ENCODE measurements around the gene ASPM. TPM values are rescaled to one million over a fixed set of nuclear protein-coding genes. Genes with fewer than 3 reads are reported as not detected.

ASPM gene
- total and polyA plus RNA-seq, 7 donors, result 0.03 to 0.24 (median 0.12) TPM; not detected in 1

GRCh38 chr1:197174818-197175217 is 28.3 kb upstream of the ASPM start:
- no peak for ATAC-seq
- WGBS, 3 donors, result 91 to 98% (median 92%) methylated on average over 2 of the region's 2 CpGs
- no peak for DNase-seq
- peaks cover 0 to 96% of the 10 kb centered on the region in 2 donors for H3K36me3 ChIP-seq (ENCODE audit: insufficient read depth in 1 of 2, low read depth in 1 of 2)
- intact Hi-C loops (cut with DNase I), result no loop called here
- H3K27me3 ChIP-seq (ENCODE audit: insufficient read depth in 3 of 3, low read length in 2 of 3), result no peaks in the 10 kb centered on the region
- no peak overlapping the region for H3K27ac ChIP-seq
- no peaks in the 10 kb centered on the region for H3K9me3 ChIP-seq
- no peaks in the 10 kb centered on the region for H3K4me1 ChIP-seq
- TF ChIP-seq CTCF (IDR thresholded peaks at IDR 0.05), result no peak
- H3K4me3 ChIP-seq, result no peak overlapping the region

- peaks cover 0 to 92% of the 10 kb centered on the region in 2 donors for H3K36me3 ChIP-seq (ENCODE audit: insufficient read depth in 1 of 2, low read depth in 1 of 2)
- intact Hi-C loops (cut with DNase I), result no loop called here
Measured at GRCh38 chr1:197173571-197174507, 27.4 kb upstream of the ASPM start.

GRCh38 chr1:197171531-197171930 is 25.1 kb upstream of the ASPM start:
- no peaks in the 10 kb centered on the region for H3K27me3 ChIP-seq (ENCODE audit: insufficient read depth in 3 of 3, low read length in 2 of 3)
- intact Hi-C loops (cut with DNase I), result no loop called here
- H3K9me3 ChIP-seq, result no peaks in the 10 kb centered on the region
- 37 to 52% (median 45%) methylated on average over 2 of the region's 2 CpGs for WGBS, 3 donors
- H3K4me1 ChIP-seq, result no peaks in the 10 kb centered on the region
- ATAC-seq, result no peak
- no peak for TF ChIP-seq CTCF (IDR thresholded peaks at IDR 0.05)
- no peak for DNase-seq
- H3K36me3 ChIP-seq (ENCODE audit: insufficient read depth in 1 of 2, low read depth in 1 of 2), result peaks cover 0 to 83% of the 10 kb centered on the region in 2 donors
- H3K27ac ChIP-seq, result no peak overlapping the region
- H3K4me3 ChIP-seq, result no peak overlapping the region

More at GRCh38 chr1:197173571-197174507, 27.4 kb upstream of the ASPM start:
- ATAC-seq, result no peak
- Histone ChIP-seq H3K4me1 (no peaks in the 10 kb centered on the region), H3K4me3 (no peak overlapping the region), H3K27me3 (ENCODE audit: insufficient read depth in 3 of 3, low read length in 2 of 3) (no peaks in the 10 kb centered on the region), H3K27ac (no peak overlapping the region), H3K9me3 (no peaks in the 10 kb centered on the region)
- WGBS, 3 donors, result 80 to 85% (median 82%) methylated on average over 5 of the region's 5 CpGs
- TF ChIP-seq CTCF (IDR thresholded peaks at IDR 0.05), result no peak
- no peak for DNase-seq

- Histone ChIP-seq H3K4me1 (no peaks in the 10 kb centered on the region), H3K27ac (no peak overlapping the region), H3K4me3 (no peak overlapping the region), H3K27me3 (ENCODE audit: insufficient read depth in 3 of 3, low read length in 2 of 3) (no peaks in the 10 kb centered on the region), H3K9me3 (no peaks in the 10 kb centered on the region), H3K36me3 (ENCODE audit: insufficient read depth in 1 of 2, low read depth in 1 of 2) (peaks cover 0 to 76% of the 10 kb centered on the region in 2 donors)
- ATAC-seq (no peak), DNase-seq (no peak)
- TF ChIP-seq CTCF (IDR thresholded peaks at IDR 0.05), result no peak
- intact Hi-C loops (cut with DNase I), result no loop called here
Measured at GRCh38 chr1:197170538-197170937, 24.1 kb upstream of the ASPM start.

All from psoas muscle (tissue), 8 donors.